Measurements from ENCODE around the gene DYNLRB1.

Gene DYNLRB1

GRCh38 chr20:34535301-34535840, 19.1 kb downstream of the DYNLRB1 start:
- no peak for DNase-seq

- DNase-seq: no peak
Observed at GRCh38 chr20:34535857-34536256, 19.6 kb downstream of the DYNLRB1 start.

- no peak for DNase-seq
Observed at GRCh38 chr20:34536798-34537394, 20.7 kb downstream of the DYNLRB1 start.

GRCh38 chr20:34537651-34538050, 21.4 kb downstream of the DYNLRB1 start:
- DNase-seq: no peak

GRCh38 chr20:34538671-34539123, 22.5 kb downstream of the DYNLRB1 start:
- no peak for DNase-seq

- no peak for DNase-seq
Observed at GRCh38 chr20:34539756-34540155, 23.5 kb downstream of the DYNLRB1 start.

GRCh38 chr20:34540596-34541263, 24.5 kb downstream of the DYNLRB1 start:
- DNase-seq: no peak

- no peak for DNase-seq
Observed at GRCh38 chr20:34541264-34541901, 25.2 kb downstream of the DYNLRB1 start.

GRCh38 chr20:34541917-34542316, 25.7 kb downstream of the DYNLRB1 start:
- DNase-seq: no peak

- no peak for DNase-seq
Observed at GRCh38 chr20:34542439-34542838, 26.2 kb downstream of the DYNLRB1 start.

GRCh38 chr20:34543463-34544056, 27.3 kb downstream of the DYNLRB1 start:
- DNase-seq: no peak

- peak in 1 of 2 experiments; percentile 11 for DNase-seq
Observed at GRCh38 chr20:34544109-34544796, 28.0 kb downstream of the DYNLRB1 start.

GRCh38 chr20:34546751-34547181, 30.5 kb downstream of the DYNLRB1 start:
- peak in 1 of 2 experiments; percentile 11 for DNase-seq

GRCh38 chr20:34547844-34548613, 31.8 kb downstream of the DYNLRB1 start:
- no peak for DNase-seq

- no peak for DNase-seq
Observed at GRCh38 chr20:34549291-34549928, 33.2 kb downstream of the DYNLRB1 start.

- no peak for DNase-seq
Observed at GRCh38 chr20:34549929-34550305, 33.7 kb downstream of the DYNLRB1 start.

GRCh38 chr20:34552569-34552968, 36.3 kb downstream of the DYNLRB1 start:
- DNase-seq: no peak

GRCh38 chr20:34553366-34553867, 37.2 kb downstream of the DYNLRB1 start:
- no peak for DNase-seq

- peak in 1 of 2 experiments; percentile 40 for DNase-seq
Observed at GRCh38 chr20:34557936-34558319, 41.7 kb downstream of the DYNLRB1 start.

- peak; percentile 76 to 81 for DNase-seq
Observed at GRCh38 chr20:34558320-34559218, 42.3 kb downstream of the DYNLRB1 start, which contains the start of gene MAP1LC3A. Gene MAP1LC3A, plus strand, starts transcription at chr20:34558718. Its CDS starts 151 bp downstream, at chr20:34558869.

All from cerebellar nuclear complex (tissue), 1 donor.